IPS-18c (cell line): Measurements from ENCODE around the gene CASP3.

Experiments
- H3K4me3 ChIP-seq: 2 replicates; pipeline ENCODE4 v1.7.0; 2013; ENCODE audit warnings: low read depth, mild to moderate bottlenecking, low read length, moderate library complexity; ENCODE audit not compliant: insufficient read depth
- H3K9me3 ChIP-seq: one replicate; pipeline ENCODE4 v1.6.1; 2013; ENCODE audit warnings: mild to moderate bottlenecking, low read length, moderate library complexity; ENCODE audit not compliant: control insufficient read depth, insufficient read depth

The CASP3 gene

GRCh38 chr4:184588893-184589292, 60.4 kb downstream of the CASP3 start:
- Histone ChIP-seq H3K4me3 (no peak overlapping the region), H3K9me3 (no peaks in the 10 kb centered on the region)

- no peak overlapping the region for H3K4me3 ChIP-seq
- no peaks in the 10 kb centered on the region for H3K9me3 ChIP-seq
Observed at GRCh38 chr4:184587701-184588100, 61.5 kb downstream of the CASP3 start.

GRCh38 chr4:184587221-184587620, 62.0 kb downstream of the CASP3 start:
- no peak overlapping the region for H3K4me3 ChIP-seq
- no peaks in the 10 kb centered on the region for H3K9me3 ChIP-seq

GRCh38 chr4:184583738-184584502, 65.3 kb downstream of the CASP3 start:
- Histone ChIP-seq H3K4me3 (no peak overlapping the region), H3K9me3 (no peaks in the 10 kb centered on the region)
